Epithelial cell of prostate (primary cell): Measurements from ENCODE around the gene MRPL39.

ENCODE experiments used
- DNase-seq: peaks from one replicate; pipeline ENCODE4 v3.0.0-alpha.2; 2011; ENCODE audit warnings: low read depth, low spot score
- H3K27ac ChIP-seq: fragments of 450-650 bp; 2 replicates; pipeline ENCODE4 v1.5.1; 2017; ENCODE audit warnings: mild to moderate bottlenecking

Gene MRPL39

GRCh38 chr21:25571726-25572121 lies 35.6 kb downstream of the MRPL39 start:
- H3K27ac ChIP-seq: no peak overlapping the region
- DNase-seq: no peak

DNA sequence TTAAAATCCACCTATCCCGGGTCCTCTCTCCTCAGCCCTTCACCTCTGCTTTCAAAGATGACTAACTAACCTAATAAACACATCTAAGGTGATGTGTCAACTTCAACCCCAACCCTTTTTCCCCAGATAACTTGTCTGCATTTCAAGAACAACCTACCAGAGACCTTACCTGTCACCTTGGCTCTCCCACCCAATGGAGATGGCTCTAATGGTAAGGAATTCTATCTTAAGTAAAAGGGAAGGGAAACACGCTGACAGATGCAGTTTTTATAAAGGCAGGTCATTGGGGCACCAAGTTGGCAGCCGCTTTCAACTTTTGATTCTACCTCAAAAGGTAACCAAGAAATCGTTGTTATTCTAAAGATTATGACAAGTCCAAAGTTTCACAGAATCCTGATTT lies 37.6 kb downstream of the MRPL39 start:
- H3K27ac ChIP-seq: no peak overlapping the region
- no peak for DNase-seq

- H3K27ac ChIP-seq: no peak overlapping the region
- DNase-seq: no peak
Observed at GRCh38 chr21:25569084-25569483, 38.2 kb downstream of the MRPL39 start.

- DNase-seq: no peak
Observed at GRCh38 chr21:25568246-25568645, 39.0 kb downstream of the MRPL39 start.

GRCh38 chr21:25567472-25567871 lies 39.8 kb downstream of the MRPL39 start:
- DNase-seq: no peak
- H3K27ac ChIP-seq: no peak overlapping the region

More at GRCh38 chr21:25568246-25568645, 39.0 kb downstream of the MRPL39 start:
- H3K27ac ChIP-seq: no peak overlapping the region

- H3K27ac ChIP-seq: no peak overlapping the region
Observed at GRCh38 chr21:25566645-25567044, 40.6 kb downstream of the MRPL39 start.

DNA sequence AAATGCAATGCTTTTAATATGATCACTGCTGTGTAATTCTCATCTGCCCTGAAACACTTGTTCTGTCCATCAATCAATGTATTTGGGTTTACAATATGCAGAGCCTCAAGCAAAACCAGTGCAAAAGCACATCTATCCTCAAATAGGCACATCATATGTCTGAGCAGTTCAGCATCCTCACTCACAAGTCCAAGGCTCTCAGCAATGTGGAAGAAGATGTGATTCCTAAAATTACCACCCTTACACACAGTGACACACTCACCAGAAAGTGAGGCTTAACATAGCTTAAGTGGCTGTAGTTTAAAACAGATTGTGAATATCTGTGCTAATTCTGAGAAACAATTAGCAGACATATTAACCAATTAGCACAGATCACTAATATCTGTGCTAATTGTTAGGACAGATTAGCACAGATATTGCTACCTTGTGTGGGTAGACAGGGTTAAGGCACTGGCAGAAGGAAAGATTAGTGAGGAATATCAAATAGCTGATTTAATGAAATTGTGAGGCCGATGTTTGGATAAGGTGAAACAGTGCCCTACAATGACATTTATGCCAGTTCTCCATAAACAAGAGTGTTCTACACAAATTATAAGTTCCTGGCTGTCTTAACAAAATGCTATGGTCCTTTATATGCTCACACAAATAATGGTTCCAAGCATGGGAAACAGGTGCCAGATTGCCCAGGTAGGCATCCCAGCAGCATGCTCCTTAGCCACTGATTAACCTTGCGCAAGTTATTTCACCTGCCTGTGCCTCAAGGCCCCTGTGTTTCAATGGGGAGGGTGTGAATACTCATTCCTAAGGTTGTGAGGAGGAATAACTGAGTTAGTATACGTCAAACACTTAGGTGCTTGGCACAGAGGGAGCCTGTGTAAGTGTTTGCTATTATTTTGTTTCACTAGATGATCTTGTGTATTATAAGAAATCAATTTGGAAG lies 41.7 kb downstream of the MRPL39 start:
- no peak overlapping the region for H3K27ac ChIP-seq

More at GRCh38 chr21:25566645-25567044, 40.6 kb downstream of the MRPL39 start:
- no peak for DNase-seq

GRCh38 chr21:25564349-25564948 lies 42.8 kb downstream of the MRPL39 start:
- no peak for DNase-seq
- no peak overlapping the region for H3K27ac ChIP-seq

More for the DNA sequence above, 41.7 kb downstream of the MRPL39 start:
- no peak for DNase-seq

- DNase-seq: no peak
- no peak overlapping the region for H3K27ac ChIP-seq
Observed at GRCh38 chr21:25563361-25564116, 43.7 kb downstream of the MRPL39 start.

- DNase-seq: no peak
- no peak overlapping the region for H3K27ac ChIP-seq
Observed at GRCh38 chr21:25562660-25563059, 44.6 kb downstream of the MRPL39 start.

GRCh38 chr21:25561668-25562641 lies 45.3 kb downstream of the MRPL39 start:
- H3K27ac ChIP-seq: no peak overlapping the region
- no peak for DNase-seq

DNA sequence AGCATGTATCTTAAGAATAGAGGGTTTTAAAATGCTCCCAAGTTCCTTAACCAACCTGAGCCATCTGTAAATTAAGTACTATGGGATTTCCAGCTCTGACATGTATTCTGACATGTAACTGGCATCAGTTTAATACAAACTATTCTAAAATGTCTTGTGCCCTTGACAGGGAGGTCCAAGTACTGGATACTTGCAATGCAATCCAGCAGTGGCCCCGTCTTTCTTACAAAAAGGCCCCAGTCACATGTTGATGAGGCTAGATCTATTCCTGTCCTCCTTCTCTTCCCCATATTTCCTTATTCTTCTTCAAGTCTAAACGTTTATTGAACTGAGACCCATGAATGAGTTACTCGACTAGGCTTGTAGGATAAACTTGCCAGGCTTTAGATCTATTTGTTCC lies 46.4 kb downstream of the MRPL39 start:
- H3K27ac ChIP-seq: no peak overlapping the region
- DNase-seq: no peak

- no peak for DNase-seq
- H3K27ac ChIP-seq: no peak overlapping the region
Observed at GRCh38 chr21:25560271-25560685, 47.0 kb downstream of the MRPL39 start.

DNA sequence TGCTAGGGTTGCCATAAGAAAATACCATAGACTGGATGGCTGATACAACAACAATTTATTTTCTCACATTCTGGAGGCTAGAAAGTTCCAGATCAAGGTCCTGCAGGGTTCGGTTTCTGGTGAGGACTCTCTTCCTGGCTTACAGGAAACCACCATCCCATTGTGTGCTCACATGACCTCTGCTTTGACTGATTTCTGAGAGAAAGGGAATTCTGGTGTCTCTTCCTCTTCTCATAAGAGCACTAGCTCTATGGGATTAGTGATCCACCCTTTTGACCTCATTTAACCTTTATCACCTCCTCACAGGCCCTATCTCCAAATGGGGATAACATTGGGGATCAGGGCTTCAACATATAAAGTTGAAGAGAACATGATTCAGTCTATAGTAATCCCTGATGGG lies 47.5 kb downstream of the MRPL39 start:
- no peak for DNase-seq
- no peak overlapping the region for H3K27ac ChIP-seq

- DNase-seq: no peak
- H3K27ac ChIP-seq: no peak overlapping the region
Observed at GRCh38 chr21:25558123-25558522, 49.2 kb downstream of the MRPL39 start.

GRCh38 chr21:25557180-25557579 lies 50.1 kb downstream of the MRPL39 start:
- DNase-seq: no peak
- no peak overlapping the region for H3K27ac ChIP-seq

GRCh38 chr21:25556091-25556490 lies 51.2 kb downstream of the MRPL39 start:
- no peak for DNase-seq
- no peak overlapping the region for H3K27ac ChIP-seq

DNA sequence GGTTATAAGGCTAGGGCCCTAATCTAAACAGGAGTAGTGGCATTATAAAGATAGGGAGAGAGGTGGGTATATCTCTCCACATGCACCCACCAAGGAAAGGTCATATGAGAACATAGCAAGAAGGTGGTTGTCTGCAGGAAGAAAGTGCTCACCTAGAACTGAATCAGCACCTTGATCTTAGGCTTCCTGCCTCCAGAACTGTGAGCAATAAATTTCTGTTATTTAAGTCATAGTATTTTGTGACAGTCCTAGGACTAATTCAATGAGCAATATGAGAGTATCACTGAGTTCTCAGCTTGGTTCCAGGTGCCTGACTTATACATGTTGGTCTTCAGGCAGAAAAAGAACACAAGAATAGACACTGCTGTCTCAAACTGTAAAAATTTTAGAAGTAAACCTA lies 51.8 kb downstream of the MRPL39 start:
- no peak for DNase-seq
- no peak overlapping the region for H3K27ac ChIP-seq

DNA sequence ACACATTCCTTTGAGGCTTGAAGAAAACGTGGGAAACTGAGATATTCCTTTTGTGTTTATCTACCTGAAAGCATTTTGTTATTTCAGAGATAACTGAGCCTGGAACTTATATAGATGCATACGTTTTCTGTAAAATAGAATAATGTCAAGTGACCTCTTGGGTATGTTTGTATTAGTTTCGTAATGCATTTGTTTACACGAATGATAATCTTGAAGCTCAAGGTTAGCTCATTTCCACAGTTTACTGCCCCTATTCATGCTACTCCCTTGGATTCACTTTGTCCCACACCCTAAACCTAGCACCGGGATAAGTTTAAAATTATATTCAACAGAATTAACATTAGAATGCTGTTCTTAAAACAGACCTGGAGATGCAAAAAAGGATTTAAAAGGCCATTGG lies 54.4 kb downstream of the MRPL39 start:
- no peak for DNase-seq

DNA sequence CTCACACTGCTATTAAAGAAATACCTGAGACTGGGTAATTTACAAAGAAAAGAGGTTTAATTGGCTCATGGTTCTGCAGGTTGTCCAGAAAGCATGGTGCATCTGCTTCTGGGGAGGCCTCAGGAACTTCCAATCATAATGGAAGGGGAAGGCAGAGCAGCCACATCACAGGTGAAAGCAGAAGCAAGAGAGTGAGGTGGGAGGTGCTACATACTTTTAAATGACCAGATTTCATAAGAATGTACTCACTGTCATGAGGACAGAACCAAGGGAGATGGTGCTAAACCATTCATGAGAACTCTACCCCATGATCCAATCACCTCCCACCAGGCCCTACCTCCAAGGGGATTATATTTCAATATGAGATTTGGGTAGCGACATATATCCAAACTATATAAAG lies 55.7 kb downstream of the MRPL39 start:
- no peak for DNase-seq
- H3K27ac ChIP-seq: no peak overlapping the region

More for the DNA sequence above, 54.4 kb downstream of the MRPL39 start:
- H3K27ac ChIP-seq: no peak overlapping the region
